GM23338 (cell line): ENCODE results near the gene APOBEC3A. TPM values are rescaled to one million over a fixed set of nuclear protein-coding genes. Genes with fewer than 3 reads are reported as not detected.
"Not testable (repeated sequence)": the region's sequence is repeated elsewhere in the genome, so short reads cannot be mapped to it uniquely, and the experiment has no call there.

ENCODE experiments used
- ATAC-seq: fragments of 200-7000 bp; cut with Tn5 transposase; 3 replicates; pipeline ENCODE4 v1.9.1; 2020
- DNase-seq: peaks from one replicate; pipeline ENCODE4 v3.0.0-alpha.2; 2015; ENCODE audit warnings: low spot score
- H2AFZ ChIP-seq: fragments of 200-600 bp; sonication (generic); 2 replicates; pipeline ENCODE4 v1.8.0; 2016; ENCODE audit warnings: antibody characterized with exemption, mild to moderate bottlenecking, moderate library complexity
- H3F3A ChIP-seq: fragments of 200-600 bp; sonication (generic); replicated peaks from 2 replicates; pipeline ENCODE4 v1.8.0; 2017; ENCODE audit warnings: antibody characterized with exemption, mixed run types, low read depth
- H3K27ac ChIP-seq: fragments of 200-600 bp; sonication (generic); 2 replicates; pipeline ENCODE4 v1.6.1; 2016; ENCODE audit warnings: low read depth
- H3K27me3 ChIP-seq: fragments of 200-600 bp; sonication (generic); 2 replicates; pipeline ENCODE4 v1.8.0; 2016; ENCODE audit warnings: mild to moderate bottlenecking, mixed run types, moderate library complexity; ENCODE audit not compliant: insufficient read depth
- H3K36me3 ChIP-seq: fragments of 200-600 bp; sonication (generic); 2 replicates; pipeline ENCODE4 v1.8.0; 2016; ENCODE audit warnings: mild to moderate bottlenecking; ENCODE audit not compliant: insufficient read depth
- H3K4me1 ChIP-seq: fragments of 200-600 bp; sonication (generic); 2 replicates; pipeline ENCODE4 v1.8.0; 2016; ENCODE audit warnings: mild to moderate bottlenecking, moderate library complexity; ENCODE audit not compliant: insufficient read depth
- H3K4me2 ChIP-seq: fragments of 200-600 bp; sonication (generic); 2 replicates; pipeline ENCODE4 v1.7.1; 2017; ENCODE audit warnings: mixed run types
- H3K4me3 ChIP-seq: fragments of 200-600 bp; sonication (generic); 2 replicates; pipeline ENCODE4 v1.6.1; 2016; ENCODE audit warnings: mixed run types
- H3K79me2 ChIP-seq: fragments of 200-600 bp; sonication (generic); replicated peaks from 2 replicates; pipeline ENCODE4 v1.8.0; 2017; ENCODE audit warnings: mild to moderate bottlenecking; ENCODE audit not compliant: insufficient read depth
- H3K9me2 ChIP-seq: fragments of 200-600 bp; sonication (generic); 2 replicates; pipeline ENCODE4 v1.8.0; 2017; ENCODE audit not compliant: insufficient read depth
- H4K20me1 ChIP-seq: fragments of 200-600 bp; sonication (generic); replicated peaks from 2 replicates; pipeline ENCODE4 v1.8.0; 2017; ENCODE audit warnings: mild to moderate bottlenecking; ENCODE audit not compliant: insufficient read depth
- H3K27ac Mint-ChIP-seq: 2 replicates; pipeline ENCODE4 v1.8.0; 2020; ENCODE audit warnings: inconsistent platforms, mild to moderate bottlenecking, moderate library complexity, mixed read lengths
- H3K27me3 Mint-ChIP-seq: 3 replicates; pipeline ENCODE4 v1.8.0; 2022; ENCODE audit warnings: low read depth, mild to moderate bottlenecking, moderate library complexity, mixed read lengths, inconsistent platforms; ENCODE audit not compliant: insufficient read depth, poor library complexity
- H3K36me3 Mint-ChIP-seq: 3 replicates; pipeline ENCODE4 v1.8.0; 2021; ENCODE audit warnings: low read depth, mild to moderate bottlenecking, inconsistent platforms, moderate library complexity, mixed read lengths
- H3K4me1 Mint-ChIP-seq: 3 replicates; pipeline ENCODE4 v1.8.0; 2020; ENCODE audit warnings: mild to moderate bottlenecking, inconsistent platforms, mixed read lengths
- H3K4me3 Mint-ChIP-seq: 3 replicates; pipeline ENCODE4 v1.8.0; 2021; ENCODE audit warnings: moderate library complexity, mild to moderate bottlenecking, inconsistent platforms, mixed read lengths
- H3K9me3 Mint-ChIP-seq: 3 replicates; pipeline ENCODE4 v1.8.0; 2020; ENCODE audit warnings: moderate library complexity, mild to moderate bottlenecking, inconsistent platforms, mixed read lengths
- CREB1 ChIP-seq: fragments of 250-450 bp; sonication (Bioruptor Pico); IDR thresholded peaks from 2 replicates; pipeline ENCODE4 v1.5.0; 2020; ENCODE audit warnings: low read depth, mild to moderate bottlenecking, moderate library complexity
- EZH2 ChIP-seq: fragments of 200-600 bp; sonication (generic); IDR thresholded peaks from one replicate; pipeline ENCODE4 v1.8.0; 2017; ENCODE audit warnings: antibody characterized with exemption, mild to moderate bottlenecking, low read depth; ENCODE audit not compliant: unreplicated experiment
- EZH2phosphoT487 ChIP-seq: fragments of 200-600 bp; sonication (generic); IDR thresholded peaks from one replicate; pipeline ENCODE4 v1.8.1; 2018; ENCODE audit warnings: antibody characterized with exemption; ENCODE audit not compliant: unreplicated experiment
- NANOG ChIP-seq: IDR thresholded peaks from 2 replicates; pipeline ENCODE4 v1.6.1; 2016; ENCODE audit warnings: antibody characterized with exemption, borderline replicate concordance
- POLR2AphosphoS5 ChIP-seq: IDR thresholded peaks from 2 replicates; pipeline ENCODE4 v1.6.1; 2016; ENCODE audit warnings: antibody characterized with exemption, low read depth
- ZNF331 ChIP-seq: fragments of 250-450 bp; sonication (Bioruptor Pico); IDR thresholded peaks from 2 replicates; pipeline ENCODE4 v1.5.0; 2020; ENCODE audit warnings: low read depth, mild to moderate bottlenecking, moderate library complexity
- polyA plus RNA-seq: library from polyadenylated mRNA; unstranded; fragments of >200 nt; fragmentation: Nextera tagmentation; extraction: Ambion mirVana; gene quantifications from 2 replicates; pipeline ENCODE4 v1.2.1, GENCODE V29; 2016
- total RNA-seq: library from RNA; depleted of rRNA; stranded (reverse); fragments of >200 nt; shearing (Covaris generic); gene quantifications from 2 replicates; pipeline ENCODE4 v1.2.3, GENCODE V29; 2014
- TF ChIP-seq, protein P1 (sequence below), 2 experiments: fragments of 200-600 bp in 1 of 2; sonication (generic) in 1 of 2; conservative IDR thresholded peaks; 2 replicates each; pipeline versions ENCODE4 v1.5.1 to v1.6.1; 2016 to 2017; ENCODE audit warnings: antibody characterized with exemption in 2 of 2, low read depth in 2 of 2, mild to moderate bottlenecking in 2 of 2, moderate library complexity in 1 of 2
- TF ChIP-seq, protein P2 (sequence below): IDR thresholded peaks from one replicate; pipeline ENCODE4 v1.6.1; 2018; ENCODE audit warnings: antibody characterized with exemption; ENCODE audit not compliant: unreplicated experiment
- TF ChIP-seq, protein P3 (sequence below): fragments of 250-450 bp; sonication (Bioruptor Pico); IDR thresholded peaks from 2 replicates; pipeline ENCODE4 v1.5.0; 2020; ENCODE audit warnings: mild to moderate bottlenecking, moderate library complexity

Gene APOBEC3A
- total and polyA plus RNA-seq, 2 experiments from 2014 or later: 0.21 TPM; not detected in 1

DNA sequence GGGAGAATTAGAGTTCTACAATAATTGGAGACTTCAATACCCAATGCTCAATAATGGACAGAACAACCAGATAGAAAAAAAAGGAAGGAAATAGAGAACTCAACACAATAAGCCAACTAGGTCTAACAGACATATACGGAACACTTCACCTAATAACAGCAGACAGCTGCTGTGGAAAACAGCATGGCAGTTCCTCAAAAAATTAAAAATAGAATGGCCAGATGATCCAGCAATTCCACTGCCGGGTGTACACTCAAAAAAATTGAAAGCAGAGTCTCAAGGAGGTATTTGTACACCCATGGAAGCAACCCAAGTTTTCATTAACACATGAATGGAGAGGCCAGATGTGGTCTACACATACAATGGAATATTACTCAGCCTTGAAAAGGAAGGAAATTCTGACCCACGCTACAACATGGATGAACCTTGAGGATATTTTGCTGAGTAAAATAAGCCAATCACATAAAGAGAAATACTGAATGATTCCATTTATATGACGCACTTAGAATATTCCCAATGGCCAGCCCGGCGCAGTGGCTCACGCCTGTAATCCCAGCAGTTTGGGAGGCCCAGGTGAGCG lies 51.0 kb downstream of the APOBEC3A start:
- not testable (repeated sequence) for H3K4me1 Mint-ChIP-seq, ATAC-seq, H3K4me1 ChIP-seq, H3K27me3 ChIP-seq, H3K27ac Mint-ChIP-seq, H4K20me1 ChIP-seq, H3K4me3 ChIP-seq, H3K9me3 Mint-ChIP-seq, DNase-seq, H3K4me2 ChIP-seq, H3K36me3 Mint-ChIP-seq, H2AFZ ChIP-seq, H3F3A ChIP-seq, H3K27ac ChIP-seq, H3K9me2 ChIP-seq, H3K36me3 ChIP-seq, H3K4me3 Mint-ChIP-seq, H3K79me2 ChIP-seq
- H3K27me3 Mint-ChIP-seq: peaks cover 14% of the 10 kb centered on the region

DNA sequence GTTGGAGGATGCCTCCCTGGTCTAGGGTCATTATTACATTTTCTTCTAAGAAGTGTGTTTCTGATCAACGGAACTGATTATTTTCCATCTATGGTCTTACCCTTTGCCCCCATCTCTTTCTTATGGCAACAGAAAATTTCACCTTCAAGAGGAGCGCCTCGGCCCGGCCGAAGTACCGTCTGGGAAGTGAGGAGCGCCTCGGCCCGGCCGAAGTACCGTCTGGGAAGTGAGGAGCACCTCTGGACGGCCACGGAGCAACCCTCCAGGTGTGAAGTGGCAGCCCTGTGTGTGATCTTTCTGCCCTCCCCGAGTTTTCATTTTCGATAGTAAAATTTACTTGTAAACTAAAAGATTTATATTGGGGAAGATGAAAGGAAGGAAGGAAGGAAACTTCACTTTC lies 53.5 kb downstream of the APOBEC3A start:
- no peaks in the 10 kb centered on the region for H3K9me3 Mint-ChIP-seq
- peaks cover 5% of the 10 kb centered on the region; the same call in 1 of the 2 replicates for H3F3A ChIP-seq
- peaks cover 18% of the 10 kb centered on the region for H3K4me1 ChIP-seq
- H3K4me1 Mint-ChIP-seq: peaks cover 22% of the 10 kb centered on the region
- H3K4me3 Mint-ChIP-seq: no peak overlapping the region
- H3K4me3 ChIP-seq: no peak overlapping the region
- no peaks in the 10 kb centered on the region for H3K9me2 ChIP-seq
- 0 out of 2 replicates have a peak overlapping the region, but pooled peaks have one; percentile 18 for H2AFZ ChIP-seq
- no peaks in the 10 kb centered on the region for H3K36me3 ChIP-seq
- no peaks in the 10 kb centered on the region for H4K20me1 ChIP-seq
- H3K36me3 Mint-ChIP-seq: no peaks in the 10 kb centered on the region
- no peaks in the 10 kb centered on the region for H3K79me2 ChIP-seq
- no peak overlapping the region for H3K4me2 ChIP-seq
- DNase-seq: no peak
- H3K27ac Mint-ChIP-seq: no peak overlapping the region
- no peak overlapping the region for H3K27ac ChIP-seq
- H3K27me3 Mint-ChIP-seq: peaks cover 13% of the 10 kb centered on the region
- H3K27me3 ChIP-seq: no peaks in the 10 kb centered on the region
- no peak for ATAC-seq
- no peak for TF ChIP-seq CREB1 (CRISPR knock-in tag)
- TF ChIP-seq, protein P1, sequence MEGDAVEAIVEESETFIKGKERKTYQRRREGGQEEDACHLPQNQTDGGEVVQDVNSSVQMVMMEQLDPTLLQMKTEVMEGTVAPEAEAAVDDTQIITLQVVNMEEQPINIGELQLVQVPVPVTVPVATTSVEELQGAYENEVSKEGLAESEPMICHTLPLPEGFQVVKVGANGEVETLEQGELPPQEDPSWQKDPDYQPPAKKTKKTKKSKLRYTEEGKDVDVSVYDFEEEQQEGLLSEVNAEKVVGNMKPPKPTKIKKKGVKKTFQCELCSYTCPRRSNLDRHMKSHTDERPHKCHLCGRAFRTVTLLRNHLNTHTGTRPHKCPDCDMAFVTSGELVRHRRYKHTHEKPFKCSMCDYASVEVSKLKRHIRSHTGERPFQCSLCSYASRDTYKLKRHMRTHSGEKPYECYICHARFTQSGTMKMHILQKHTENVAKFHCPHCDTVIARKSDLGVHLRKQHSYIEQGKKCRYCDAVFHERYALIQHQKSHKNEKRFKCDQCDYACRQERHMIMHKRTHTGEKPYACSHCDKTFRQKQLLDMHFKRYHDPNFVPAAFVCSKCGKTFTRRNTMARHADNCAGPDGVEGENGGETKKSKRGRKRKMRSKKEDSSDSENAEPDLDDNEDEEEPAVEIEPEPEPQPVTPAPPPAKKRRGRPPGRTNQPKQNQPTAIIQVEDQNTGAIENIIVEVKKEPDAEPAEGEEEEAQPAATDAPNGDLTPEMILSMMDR (conservative IDR thresholded peaks at IDR 0.05; ENCODE audit: low read depth in 2 of 2): no peak
- TF ChIP-seq EZH2phosphoT487: no peak
- TF ChIP-seq NANOG: no peak
- TF ChIP-seq EZH2: no peak
- no peak for TF ChIP-seq POLR2AphosphoS5
- TF ChIP-seq, protein P2, sequence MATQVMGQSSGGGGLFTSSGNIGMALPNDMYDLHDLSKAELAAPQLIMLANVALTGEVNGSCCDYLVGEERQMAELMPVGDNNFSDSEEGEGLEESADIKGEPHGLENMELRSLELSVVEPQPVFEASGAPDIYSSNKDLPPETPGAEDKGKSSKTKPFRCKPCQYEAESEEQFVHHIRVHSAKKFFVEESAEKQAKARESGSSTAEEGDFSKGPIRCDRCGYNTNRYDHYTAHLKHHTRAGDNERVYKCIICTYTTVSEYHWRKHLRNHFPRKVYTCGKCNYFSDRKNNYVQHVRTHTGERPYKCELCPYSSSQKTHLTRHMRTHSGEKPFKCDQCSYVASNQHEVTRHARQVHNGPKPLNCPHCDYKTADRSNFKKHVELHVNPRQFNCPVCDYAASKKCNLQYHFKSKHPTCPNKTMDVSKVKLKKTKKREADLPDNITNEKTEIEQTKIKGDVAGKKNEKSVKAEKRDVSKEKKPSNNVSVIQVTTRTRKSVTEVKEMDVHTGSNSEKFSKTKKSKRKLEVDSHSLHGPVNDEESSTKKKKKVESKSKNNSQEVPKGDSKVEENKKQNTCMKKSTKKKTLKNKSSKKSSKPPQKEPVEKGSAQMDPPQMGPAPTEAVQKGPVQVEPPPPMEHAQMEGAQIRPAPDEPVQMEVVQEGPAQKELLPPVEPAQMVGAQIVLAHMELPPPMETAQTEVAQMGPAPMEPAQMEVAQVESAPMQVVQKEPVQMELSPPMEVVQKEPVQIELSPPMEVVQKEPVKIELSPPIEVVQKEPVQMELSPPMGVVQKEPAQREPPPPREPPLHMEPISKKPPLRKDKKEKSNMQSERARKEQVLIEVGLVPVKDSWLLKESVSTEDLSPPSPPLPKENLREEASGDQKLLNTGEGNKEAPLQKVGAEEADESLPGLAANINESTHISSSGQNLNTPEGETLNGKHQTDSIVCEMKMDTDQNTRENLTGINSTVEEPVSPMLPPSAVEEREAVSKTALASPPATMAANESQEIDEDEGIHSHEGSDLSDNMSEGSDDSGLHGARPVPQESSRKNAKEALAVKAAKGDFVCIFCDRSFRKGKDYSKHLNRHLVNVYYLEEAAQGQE: no peak
- TF ChIP-seq, protein P3, sequence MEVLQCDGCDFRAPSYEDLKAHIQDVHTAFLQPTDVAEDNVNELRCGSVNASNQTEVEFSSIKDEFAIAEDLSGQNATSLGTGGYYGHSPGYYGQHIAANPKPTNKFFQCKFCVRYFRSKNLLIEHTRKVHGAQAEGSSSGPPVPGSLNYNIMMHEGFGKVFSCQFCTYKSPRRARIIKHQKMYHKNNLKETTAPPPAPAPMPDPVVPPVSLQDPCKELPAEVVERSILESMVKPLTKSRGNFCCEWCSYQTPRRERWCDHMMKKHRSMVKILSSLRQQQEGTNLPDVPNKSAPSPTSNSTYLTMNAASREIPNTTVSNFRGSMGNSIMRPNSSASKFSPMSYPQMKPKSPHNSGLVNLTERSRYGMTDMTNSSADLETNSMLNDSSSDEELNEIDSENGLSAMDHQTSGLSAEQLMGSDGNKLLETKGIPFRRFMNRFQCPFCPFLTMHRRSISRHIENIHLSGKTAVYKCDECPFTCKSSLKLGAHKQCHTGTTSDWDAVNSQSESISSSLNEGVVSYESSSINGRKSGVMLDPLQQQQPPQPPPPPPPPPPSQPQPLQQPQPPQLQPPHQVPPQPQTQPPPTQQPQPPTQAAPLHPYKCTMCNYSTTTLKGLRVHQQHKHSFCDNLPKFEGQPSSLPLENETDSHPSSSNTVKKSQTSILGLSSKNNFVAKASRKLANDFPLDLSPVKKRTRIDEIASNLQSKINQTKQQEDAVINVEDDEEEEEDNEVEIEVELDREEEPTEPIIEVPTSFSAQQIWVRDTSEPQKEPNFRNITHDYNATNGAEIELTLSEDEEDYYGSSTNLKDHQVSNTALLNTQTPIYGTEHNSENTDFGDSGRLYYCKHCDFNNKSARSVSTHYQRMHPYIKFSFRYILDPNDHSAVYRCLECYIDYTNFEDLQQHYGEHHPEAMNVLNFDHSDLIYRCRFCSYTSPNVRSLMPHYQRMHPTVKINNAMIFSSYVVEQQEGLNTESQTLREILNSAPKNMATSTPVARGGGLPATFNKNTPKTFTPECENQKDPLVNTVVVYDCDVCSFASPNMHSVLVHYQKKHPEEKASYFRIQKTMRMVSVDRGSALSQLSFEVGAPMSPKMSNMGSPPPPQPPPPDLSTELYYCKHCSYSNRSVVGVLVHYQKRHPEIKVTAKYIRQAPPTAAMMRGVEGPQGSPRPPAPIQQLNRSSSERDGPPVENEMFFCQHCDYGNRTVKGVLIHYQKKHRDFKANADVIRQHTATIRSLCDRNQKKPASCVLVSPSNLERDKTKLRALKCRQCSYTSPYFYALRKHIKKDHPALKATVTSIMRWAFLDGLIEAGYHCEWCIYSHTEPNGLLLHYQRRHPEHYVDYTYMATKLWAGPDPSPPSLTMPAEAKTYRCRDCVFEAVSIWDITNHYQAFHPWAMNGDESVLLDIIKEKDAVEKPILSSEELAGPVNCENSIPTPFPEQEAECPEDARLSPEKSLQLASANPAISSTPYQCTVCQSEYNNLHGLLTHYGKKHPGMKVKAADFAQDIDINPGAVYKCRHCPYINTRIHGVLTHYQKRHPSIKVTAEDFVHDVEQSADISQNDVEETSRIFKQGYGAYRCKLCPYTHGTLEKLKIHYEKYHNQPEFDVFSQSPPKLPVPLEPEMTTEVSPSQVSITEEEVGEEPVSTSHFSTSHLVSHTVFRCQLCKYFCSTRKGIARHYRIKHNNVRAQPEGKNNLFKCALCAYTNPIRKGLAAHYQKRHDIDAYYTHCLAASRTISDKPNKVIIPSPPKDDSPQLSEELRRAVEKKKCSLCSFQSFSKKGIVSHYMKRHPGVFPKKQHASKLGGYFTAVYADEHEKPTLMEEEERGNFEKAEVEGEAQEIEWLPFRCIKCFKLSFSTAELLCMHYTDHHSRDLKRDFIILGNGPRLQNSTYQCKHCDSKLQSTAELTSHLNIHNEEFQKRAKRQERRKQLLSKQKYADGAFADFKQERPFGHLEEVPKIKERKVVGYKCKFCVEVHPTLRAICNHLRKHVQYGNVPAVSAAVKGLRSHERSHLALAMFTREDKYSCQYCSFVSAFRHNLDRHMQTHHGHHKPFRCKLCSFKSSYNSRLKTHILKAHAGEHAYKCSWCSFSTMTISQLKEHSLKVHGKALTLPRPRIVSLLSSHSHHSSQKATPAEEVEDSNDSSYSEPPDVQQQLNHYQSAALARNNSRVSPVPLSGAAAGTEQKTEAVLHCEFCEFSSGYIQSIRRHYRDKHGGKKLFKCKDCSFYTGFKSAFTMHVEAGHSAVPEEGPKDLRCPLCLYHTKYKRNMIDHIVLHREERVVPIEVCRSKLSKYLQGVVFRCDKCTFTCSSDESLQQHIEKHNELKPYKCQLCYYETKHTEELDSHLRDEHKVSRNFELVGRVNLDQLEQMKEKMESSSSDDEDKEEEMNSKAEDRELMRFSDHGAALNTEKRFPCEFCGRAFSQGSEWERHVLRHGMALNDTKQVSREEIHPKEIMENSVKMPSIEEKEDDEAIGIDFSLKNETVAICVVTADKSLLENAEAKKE: no peak
- no peak for TF ChIP-seq ZNF331 (CRISPR knock-in tag)
